ENCODE measurements around the gene SLCO4A1. TPM values are rescaled to one million over a fixed set of nuclear protein-coding genes. Genes with fewer than 3 reads are reported as not detected.

Gene SLCO4A1
- total RNA-seq, 4 donors from 2014 or later, result 1.8 to 51.2 (median 29.9) TPM

- H3K27ac ChIP-seq, result peak overlapping the region; percentile 40 to 55
- no peak for DNase-seq
- peaks cover 0 to 8% of the 10 kb centered on the region in 2 donors for H3K27me3 ChIP-seq
- no peak for TF ChIP-seq CTCF (IDR thresholded peaks at IDR 0.05)
- TF ChIP-seq POLR2A (IDR thresholded peaks at IDR 0.05), result no peak
- H3K9me3 ChIP-seq, result no peaks in the 10 kb centered on the region
- peaks cover 0 to 11% of the 10 kb centered on the region in 2 donors for H3K4me1 ChIP-seq
- H3K36me3 ChIP-seq, result no peaks in the 10 kb centered on the region
- intact Hi-C loops (cut with DNase I; ENCODE audit: low total_unique reads), result no loop called here
- H3K4me3 ChIP-seq, result peak overlapping the region; percentile 26 to 41
Observed at GRCh38 chr20:62642666-62643520, 590 bp downstream of the SLCO4A1 start.

GRCh38 chr20:62643521-62644043, 1.3 kb downstream of the SLCO4A1 start:
- H3K36me3 ChIP-seq, result no peaks in the 10 kb centered on the region
- no peaks in the 10 kb centered on the region for H3K9me3 ChIP-seq
- intact Hi-C loops (cut with DNase I; ENCODE audit: low total_unique reads), result no loop called here
- H3K27me3 ChIP-seq, result peaks cover 0 to 8% of the 10 kb centered on the region in 2 donors
- TF ChIP-seq CTCF (IDR thresholded peaks at IDR 0.05), result no peak
- no peak for TF ChIP-seq POLR2A (IDR thresholded peaks at IDR 0.05)
- peak overlapping the region; percentile 26 to 41 for H3K4me3 ChIP-seq
- peak overlapping the region in 1 of 2 donors; percentile 55 for H3K27ac ChIP-seq
- no peak for DNase-seq
- peaks cover 0 to 11% of the 10 kb centered on the region in 2 donors for H3K4me1 ChIP-seq

- Histone ChIP-seq H3K27me3 (peaks cover 0 to 8% of the 10 kb centered on the region in 2 donors), H3K4me1 (peaks cover 0 to 11% of the 10 kb centered on the region in 2 donors), H3K27ac (no peak overlapping the region), H3K9me3 (no peaks in the 10 kb centered on the region), H3K36me3 (no peaks in the 10 kb centered on the region), H3K4me3 (no peak overlapping the region)
- intact Hi-C loops (cut with DNase I; ENCODE audit: low total_unique reads), result no loop called here
- no peak for DNase-seq
- TF ChIP-seq CTCF (IDR thresholded peaks at IDR 0.05) (no peak), POLR2A (IDR thresholded peaks at IDR 0.05) (no peak)
Observed at GRCh38 chr20:62644044-62644795, 1.9 kb downstream of the SLCO4A1 start.

DNA sequence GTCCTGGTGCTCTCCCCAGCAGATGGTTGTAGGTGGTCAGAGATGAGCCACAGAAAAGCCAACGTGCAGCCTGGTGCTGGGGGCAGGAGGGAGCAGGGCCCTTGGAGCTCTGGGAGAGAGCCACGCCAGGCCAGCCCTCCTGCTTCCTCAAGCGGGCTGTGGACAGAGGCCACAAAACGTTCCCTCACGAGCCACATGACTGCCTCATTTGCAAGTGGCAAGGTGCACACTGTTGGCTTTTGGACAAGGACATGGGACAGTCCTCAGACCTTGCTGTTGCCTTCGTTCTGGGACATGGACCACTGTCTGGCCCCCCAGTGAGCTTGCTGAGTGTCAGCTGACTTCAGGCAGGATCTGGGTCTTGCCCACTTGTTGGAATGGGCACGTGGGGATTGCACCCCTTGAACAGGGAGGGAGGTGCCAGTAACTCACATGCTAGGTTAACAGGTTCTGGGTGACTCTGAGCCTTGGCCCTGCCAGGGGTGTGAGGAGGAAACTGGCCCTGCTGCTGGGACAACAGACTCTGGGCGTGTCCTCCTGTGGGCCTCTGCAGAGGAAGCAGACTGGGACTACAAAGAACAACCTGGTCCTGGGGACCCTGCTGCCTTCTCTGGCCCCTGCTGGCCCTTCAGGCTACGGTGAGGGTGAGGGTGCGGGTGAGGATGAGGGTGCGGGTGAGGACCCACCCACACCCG, 2.6 kb downstream of the SLCO4A1 start:
- H3K4me1 ChIP-seq, result peaks cover 0 to 11% of the 10 kb centered on the region in 2 donors
- no peak for TF ChIP-seq CTCF (IDR thresholded peaks at IDR 0.05)
- TF ChIP-seq POLR2A (IDR thresholded peaks at IDR 0.05), result no peak
- no peak for DNase-seq
- intact Hi-C loops (cut with DNase I; ENCODE audit: low total_unique reads), result no loop called here
- H3K27me3 ChIP-seq, result peaks cover 0 to 8% of the 10 kb centered on the region in 2 donors
- H3K27ac ChIP-seq, result no peak overlapping the region
- no peak overlapping the region for H3K4me3 ChIP-seq
- no peaks in the 10 kb centered on the region for H3K36me3 ChIP-seq
- H3K9me3 ChIP-seq, result no peaks in the 10 kb centered on the region

Data from uterus (tissue), 4 donors.